A172 (cell line): ENCODE results near the gene RAB3IL1. TPM values are rescaled to one million over a fixed set of nuclear protein-coding genes. Genes with fewer than 3 reads are reported as not detected.
A peak's percentile ranks its signal among the peaks of the same experiment; 100 is the strongest.
"Not testable (repeated sequence)": the region's sequence is repeated elsewhere in the genome, so short reads cannot be mapped to it uniquely, and the experiment has no call there.

ENCODE experiments used
- DNase-seq: peaks from one replicate; pipeline ENCODE4 v3.0.0-alpha.2; 2015; ENCODE audit warnings: low spot score
- total RNA-seq: library from RNA; depleted of rRNA; stranded (reverse); fragments of >200 nt; shearing (Covaris generic); gene quantifications from 2 replicates; pipeline ENCODE4 v1.2.3, GENCODE V29; 2014; rRNA removed

RAB3IL1 gene, protein sequence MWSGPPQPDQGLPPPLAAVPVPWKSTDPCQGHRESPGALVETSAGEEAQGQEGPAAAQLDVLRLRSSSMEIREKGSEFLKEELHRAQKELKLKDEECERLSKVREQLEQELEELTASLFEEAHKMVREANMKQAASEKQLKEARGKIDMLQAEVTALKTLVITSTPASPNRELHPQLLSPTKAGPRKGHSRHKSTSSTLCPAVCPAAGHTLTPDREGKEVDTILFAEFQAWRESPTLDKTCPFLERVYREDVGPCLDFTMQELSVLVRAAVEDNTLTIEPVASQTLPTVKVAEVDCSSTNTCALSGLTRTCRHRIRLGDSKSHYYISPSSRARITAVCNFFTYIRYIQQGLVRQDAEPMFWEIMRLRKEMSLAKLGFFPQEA
- 2.4 and 8.5 TPM in 2 replicates for total RNA-seq

DNA sequence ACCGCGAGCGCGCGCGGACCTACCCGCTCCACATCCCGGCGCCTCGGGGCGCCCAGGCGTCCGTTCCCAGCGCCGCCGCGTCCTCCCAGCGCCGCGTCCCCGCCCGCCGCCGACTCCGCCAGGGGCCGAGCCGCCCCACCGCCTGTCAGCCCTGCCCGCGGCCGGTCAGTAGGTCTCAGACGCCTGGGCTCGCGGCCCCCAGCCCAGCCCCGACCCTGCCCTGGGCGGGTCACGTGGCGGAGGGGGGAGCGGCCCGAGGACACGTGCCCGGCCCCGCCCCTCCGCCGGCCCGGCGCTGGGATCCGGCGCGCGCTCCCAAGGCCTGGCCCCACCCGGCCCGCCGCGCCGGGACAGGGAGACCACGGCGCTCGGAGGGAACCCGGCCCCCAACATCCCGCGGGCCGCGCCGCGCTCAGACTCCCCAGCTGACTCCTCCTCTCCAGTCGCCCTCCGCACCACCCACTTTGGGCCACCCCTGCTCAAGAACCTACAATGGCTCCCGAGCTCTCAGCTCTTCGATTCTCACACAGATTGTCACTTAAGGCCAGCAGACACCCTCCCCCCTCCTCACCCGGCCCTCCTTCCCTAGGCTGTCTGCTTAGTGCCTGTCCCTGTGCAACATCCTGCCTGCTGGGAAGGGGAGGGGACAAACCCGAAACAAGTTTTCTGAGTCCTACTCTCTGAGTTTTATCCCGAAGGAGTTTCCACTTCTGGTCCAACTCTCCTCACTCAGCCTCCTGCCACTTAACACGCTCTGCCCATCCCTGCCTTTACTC lies at the start of gene RAB3IL1:
RAB3IL1 (minus strand) TSS at position 233 of the 776 bp plus-strand sequence; CDS start at position 34, 199 bp downstream.
- peak; percentile 38 for DNase-seq

DNA sequence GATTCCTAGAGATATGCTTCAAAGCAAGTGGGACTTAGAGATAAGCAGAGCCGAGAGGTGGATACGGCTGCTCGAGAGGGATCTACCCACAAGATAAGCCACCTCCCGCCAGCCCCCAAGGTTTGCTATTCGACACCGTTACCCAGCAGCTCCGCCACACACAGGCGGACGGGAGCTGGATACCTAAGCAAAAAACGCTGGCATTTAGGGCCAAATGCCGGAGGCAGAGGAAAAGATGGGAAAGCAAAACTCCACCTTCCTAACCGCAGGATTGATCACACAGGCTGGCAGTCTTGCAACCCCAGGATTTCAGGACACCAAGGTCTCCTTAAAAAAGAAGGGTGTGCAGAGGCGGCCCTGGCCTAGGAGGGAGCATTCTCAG lies 49.4 kb upstream of the RAB3IL1 start:
- DNase-seq = peak; percentile 42

DNA sequence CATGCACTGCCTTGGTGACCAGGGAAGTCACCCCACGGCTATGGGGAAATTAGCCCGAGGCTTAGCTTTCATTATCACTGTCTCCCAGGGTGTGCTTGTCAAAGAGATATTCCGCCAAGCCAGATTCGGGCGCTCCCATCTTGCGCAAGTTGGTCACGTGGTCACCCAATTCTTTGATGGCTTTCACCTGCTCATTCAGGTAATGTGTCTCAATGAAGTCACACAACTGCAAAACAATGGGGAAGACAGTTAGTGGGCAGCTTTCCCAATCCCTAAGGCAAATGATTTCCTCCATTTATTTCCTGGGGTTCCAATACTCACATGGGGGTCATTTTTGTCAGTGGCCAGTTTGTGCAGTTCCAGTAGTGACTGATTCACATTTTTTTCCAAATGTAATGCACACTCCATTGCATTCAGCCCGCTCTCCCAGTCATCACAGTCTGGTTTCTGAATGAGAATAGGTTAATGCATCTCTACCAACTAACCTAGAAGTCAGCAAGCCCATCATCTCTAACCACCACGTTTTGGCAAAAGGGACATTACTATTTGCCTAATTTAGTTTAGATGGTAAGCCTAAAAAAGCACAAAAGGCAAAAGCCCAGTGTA lies 47.4 kb upstream of the RAB3IL1 start:
- DNase-seq = not testable (repeated sequence)

DNA sequence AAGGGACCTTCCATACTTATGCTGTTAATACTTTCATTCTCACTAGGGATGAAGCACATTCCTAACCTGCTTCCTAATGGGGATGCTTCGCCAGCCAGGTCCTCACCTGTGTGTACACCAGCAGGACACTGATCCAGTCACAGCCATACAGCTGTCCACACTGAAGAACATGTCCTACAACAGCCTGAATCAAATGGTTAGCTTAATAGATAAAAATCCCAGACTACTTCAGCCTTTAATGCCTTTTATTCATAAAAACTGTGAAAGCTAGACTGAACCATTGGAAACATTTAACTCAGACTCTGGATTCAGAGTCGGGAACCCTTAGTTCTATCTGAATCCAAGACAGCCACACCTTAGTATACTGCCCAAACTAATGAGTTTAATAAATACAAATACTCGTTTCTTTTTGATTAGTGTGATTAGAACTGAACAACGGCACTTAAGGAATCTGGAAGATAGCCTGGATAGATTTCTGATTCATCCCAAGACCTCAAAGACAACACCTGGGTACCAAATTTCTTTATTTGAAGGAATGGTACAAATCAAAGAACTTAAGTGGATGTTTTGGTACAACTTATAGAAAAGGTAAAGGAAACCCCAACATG lies 46.8 kb upstream of the RAB3IL1 start:
- no peak for DNase-seq

DNA sequence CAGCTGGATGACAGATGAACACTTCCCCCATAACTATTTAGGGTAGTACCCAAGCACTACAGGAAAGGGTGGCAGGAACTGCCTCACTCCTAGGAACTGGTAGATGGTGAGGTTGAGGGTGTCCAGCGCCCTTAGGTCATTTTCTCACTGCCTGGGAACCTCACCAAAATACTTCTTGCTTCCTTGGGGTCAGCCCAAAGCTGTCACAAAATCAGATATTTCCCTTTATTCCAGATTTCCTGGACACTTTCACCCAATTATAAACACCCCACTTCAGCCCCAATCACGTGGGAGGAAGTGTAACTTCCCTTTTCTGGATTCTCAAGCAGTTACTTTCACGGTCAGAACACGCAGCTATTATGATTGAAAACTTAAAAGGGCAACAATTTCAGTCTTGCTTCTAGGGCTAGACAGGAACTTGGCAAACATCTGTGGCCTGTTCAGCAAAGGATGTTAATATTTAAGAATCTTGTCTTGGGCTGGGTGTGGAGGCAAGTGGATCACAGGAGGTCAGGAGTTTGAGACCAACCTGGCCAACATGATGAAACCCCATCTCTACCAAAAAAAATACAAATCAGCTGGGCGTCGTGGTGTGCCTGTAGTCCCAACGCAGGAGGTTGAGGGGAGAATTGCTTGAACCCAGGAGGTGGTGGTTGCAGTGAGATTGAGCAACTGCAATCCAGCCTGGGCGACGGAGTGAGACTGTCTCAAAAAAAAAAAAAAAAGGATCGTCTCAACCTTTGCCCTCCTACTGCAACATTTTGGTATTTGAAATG lies 46.1 kb upstream of the RAB3IL1 start:
- peak; percentile 24 for DNase-seq

DNA sequence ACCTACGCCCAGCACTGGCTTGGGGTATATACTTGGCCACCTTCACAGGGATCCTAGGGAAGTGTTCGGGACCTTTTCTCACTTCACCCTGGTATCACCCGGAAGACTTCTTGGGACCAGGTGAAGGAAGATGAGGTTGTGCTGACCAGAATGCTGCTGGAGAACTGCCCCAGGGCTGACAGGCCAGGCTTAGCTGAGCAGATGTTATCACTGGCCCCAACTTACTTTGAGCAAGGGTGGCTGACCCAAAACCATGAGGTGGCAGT lies 45.6 kb upstream of the RAB3IL1 start:
- no peak for DNase-seq

DNA sequence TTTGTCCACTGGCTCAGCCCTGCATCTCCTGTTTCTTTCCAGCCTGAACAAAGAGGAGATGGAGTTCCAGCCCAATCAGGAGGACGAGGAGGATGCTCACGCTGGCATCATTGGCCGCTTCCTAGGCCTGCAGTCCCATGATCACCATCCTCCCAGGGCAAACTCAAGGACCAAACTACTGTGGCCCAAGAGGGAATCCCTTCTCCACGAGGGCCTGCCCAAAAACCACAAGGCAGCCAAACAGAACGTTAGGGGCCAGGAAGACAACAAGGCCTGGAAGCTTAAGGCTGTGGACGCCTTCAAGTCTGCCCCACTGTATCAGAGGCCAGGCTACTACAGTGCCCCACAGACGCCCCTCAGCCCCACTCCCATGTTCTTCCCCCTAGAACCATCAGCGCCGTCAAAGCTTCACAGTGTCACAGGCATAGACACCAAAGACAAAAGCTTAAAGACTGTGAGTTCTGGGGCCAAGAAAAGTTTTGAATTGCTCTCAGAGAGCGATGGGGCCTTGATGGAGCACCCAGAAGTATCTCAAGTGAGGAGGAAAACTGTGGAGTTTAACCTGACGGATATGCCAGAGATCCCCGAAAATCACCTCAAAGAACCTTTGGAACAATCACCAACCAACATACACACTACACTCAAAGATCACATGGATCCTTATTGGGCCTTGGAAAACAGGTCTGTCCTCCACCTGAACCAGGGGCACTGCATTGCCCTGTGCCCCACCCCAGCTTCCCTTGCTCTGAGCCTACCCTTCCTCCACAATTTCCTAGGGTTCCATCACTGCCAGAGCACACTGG lies 45.0 kb upstream of the RAB3IL1 start:
- no peak for DNase-seq

DNA sequence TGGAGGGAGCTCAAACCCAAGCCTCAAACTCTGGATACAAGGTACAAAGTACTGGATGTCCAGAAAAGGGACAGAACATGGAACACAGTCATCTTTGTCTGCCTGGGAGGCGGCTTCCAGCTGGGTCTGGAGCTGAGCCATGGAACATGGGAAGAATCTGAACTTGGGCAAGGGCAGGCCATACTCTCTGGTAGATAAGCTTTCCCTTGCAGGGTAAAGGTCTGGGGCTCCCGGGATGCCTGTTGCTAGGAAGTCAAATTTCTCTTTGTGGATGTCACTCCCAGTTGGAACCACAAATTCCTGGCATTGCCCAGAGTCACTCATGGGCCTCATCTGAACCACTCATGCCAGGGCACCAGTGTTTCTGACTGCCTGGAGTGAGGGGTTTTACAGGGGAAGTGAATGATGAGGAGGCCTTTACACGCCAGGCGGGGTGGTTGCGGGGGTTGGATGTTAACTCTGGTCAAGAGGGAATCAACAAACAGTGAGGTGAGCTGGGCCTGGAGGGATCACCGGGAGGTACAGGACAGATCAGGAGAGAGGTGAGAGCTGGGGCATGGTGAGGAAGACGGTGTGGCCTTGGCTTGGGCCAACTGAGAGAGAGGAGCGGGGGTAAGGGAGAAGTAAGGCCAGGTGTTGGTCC lies 44.3 kb upstream of the RAB3IL1 start:
- DNase-seq = peak; percentile 81

DNA sequence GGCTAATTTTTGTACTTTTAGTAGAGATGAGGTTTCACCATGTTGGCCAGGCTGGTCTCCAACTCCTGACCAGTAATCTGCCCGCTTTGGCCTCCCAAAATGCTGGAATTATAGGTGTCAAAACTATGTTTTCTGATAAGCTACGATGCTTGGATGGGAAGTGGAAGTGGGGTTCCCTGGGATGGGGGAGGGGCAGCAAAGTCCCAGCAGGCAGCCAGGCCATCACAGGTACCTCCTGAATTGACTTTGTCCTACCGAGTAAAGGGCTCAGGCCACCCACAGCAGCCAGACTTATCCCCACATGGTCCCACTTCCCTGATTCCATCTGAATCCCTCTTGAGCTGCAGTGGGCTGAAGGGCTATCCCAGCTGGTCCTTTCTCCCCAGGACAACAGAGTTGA lies 43.2 kb upstream of the RAB3IL1 start:
- no peak for DNase-seq

DNA sequence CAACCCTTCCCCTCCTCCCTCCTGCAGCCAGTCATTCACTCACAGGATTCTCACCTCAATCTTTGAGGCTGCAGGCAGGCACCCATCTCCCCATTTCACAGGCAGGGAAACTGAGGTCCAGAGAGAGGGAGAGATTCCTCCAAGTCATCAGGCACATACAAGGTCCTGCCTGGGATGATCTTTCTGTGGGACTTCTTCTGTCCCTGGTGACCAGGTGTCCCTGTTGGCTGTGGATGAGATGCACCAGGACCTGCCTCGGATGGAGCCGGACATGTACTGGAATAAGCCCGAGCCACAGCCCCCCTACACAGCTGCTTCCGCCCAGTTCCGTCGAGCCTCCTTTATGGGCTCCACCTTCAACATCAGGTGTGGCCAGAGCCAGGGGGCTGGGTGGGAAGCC lies 42.3 kb upstream of the RAB3IL1 start:
- no peak for DNase-seq

DNA sequence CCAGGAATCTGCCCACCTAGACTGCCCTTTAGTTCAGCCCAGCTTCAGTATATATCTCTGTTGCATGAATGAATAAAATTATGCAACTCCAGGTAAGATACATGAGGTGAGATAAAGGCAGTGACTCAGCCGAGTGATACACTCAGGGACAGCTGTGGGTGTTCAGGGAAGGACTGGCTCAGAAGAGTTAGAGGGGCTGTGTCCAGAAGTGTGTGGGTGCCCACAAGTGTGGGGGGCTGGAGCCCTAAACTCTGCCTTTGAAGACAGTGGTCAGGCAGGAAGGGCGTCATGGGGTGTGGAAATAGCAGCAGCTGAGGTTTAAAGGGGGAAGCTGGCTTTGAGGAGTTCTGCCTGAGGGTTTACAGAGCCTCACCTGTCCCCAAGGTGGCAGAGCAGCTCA lies 41.7 kb upstream of the RAB3IL1 start:
- no peak for DNase-seq

DNA sequence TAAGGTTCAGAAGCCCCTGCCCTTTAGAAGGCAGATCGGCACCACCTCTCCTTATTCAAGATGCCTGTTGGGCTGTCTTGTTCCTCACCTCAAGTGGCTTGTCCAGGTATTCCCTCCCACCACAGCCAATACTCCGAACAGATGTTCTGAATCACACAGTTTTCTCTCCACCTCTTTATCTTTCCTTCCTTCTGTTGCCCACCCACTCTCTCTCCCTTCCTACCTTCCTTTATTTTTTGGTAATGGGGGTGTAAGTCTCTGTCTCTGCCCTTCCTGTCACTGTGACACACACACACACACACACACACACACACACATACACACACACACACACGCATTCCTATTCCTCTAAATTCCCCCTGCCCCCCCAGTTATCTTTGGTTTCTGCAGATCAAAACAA lies 41.2 kb upstream of the RAB3IL1 start:
- DNase-seq = no peak

DNA sequence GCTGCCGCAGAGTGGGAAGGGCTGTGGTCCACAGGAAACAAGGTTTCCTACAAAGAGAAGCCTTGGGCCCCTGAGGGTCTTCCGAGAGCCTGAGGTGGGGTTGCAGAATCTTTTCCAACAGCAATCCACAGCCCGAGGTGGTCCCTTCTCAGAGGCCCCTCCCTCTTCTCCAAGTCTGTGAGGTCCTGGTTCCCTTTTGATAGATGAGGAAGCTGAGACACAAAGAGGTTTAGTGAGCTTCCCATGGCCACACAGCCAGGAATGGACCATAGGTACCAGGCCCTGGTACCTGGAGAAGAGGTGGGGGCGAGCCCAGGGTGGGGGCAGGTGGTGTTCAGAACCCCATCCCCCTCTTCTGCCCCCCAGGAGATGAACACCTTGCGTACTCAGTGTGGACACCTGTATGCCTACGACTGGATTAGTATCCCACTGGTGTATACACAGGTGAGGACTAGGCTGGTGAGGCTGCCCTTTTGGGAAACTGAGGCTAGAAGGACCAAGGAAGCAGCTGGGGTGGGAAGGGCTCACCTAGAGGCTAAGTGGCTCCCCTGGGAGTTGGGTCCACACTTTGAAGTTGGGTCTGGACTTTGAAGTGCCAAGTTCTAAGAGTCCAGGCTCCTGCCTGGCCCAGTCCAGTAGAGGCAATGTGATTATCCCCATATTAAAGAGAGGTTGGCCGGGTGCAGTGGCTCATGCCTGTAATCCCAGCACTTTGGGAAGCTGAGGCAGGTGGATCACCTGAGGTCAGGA lies 39.8 kb upstream of the RAB3IL1 start:
- no peak for DNase-seq

DNA sequence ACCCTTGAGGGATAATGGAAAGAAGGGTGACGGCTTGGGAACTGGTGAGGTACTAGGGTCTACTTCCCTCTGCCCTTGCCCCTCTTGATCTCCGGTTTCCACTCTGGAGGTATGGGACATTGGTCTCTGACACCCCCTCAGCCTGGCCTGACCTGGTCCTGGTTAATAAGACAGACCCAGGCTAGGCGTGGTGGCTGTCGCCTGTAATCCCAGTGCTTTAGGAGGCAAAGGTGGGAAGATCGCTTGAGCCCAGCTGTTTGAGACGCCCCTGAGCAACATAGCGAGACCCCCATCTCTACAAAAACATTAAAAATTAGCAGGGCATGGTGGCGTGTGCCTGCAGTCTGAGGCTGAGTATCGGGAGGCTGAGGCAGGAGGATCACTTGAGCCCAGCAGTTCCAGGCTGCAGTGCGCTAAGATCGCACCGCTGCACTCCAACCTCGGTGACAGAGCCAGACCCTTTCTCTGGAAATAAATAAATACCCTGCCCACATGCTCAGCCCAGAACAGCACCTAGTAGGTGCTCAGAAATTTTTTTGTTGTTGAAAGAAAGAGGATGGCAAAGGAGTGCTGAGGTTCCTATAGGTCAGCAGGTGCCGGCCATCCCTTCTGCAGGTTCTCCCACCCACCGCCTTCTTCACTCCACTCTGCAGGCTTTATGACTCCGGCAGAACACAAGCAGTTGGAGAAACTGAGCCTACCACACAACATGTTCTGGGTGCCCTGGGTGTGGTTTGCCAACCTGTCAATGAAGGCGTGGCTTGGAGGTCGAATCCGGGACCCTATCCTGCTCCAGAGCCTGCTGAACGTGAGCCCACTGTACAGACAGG lies 39.0 kb upstream of the RAB3IL1 start:
- no peak for DNase-seq

DNA sequence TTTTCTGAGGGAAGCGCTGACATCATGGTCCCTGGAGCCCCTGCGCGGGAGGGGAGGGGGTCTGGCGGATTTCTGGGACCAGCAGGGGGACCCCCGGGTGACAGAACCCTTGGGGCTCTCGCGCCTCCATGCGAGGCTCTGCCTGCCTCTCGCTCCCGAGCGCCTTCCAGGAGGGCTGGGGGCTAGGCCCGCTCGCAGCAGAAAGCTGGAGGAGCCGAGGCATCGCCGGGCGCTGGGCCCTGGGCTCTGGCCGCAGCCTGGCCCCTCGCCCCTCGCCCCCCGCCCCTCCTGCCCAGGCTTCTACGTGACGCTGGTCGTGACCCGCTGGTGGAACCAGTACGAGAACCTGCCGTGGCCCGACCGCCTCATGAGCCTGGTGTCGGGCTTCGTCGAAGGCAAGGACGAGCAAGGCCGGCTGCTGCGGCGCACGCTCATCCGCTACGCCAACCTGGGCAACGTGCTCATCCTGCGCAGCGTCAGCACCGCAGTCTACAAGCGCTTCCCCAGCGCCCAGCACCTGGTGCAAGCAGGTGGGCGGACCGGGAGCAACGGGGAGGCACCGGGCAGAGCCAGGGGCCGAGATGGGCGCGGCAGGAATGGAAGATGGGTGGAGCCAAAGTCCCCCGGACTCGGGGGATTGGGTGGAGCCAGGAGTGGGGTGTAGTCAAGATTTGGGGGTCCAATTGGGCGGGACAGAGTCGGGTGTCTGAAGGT lies 38.2 kb upstream of the RAB3IL1 start:
- DNase-seq = no peak

DNA sequence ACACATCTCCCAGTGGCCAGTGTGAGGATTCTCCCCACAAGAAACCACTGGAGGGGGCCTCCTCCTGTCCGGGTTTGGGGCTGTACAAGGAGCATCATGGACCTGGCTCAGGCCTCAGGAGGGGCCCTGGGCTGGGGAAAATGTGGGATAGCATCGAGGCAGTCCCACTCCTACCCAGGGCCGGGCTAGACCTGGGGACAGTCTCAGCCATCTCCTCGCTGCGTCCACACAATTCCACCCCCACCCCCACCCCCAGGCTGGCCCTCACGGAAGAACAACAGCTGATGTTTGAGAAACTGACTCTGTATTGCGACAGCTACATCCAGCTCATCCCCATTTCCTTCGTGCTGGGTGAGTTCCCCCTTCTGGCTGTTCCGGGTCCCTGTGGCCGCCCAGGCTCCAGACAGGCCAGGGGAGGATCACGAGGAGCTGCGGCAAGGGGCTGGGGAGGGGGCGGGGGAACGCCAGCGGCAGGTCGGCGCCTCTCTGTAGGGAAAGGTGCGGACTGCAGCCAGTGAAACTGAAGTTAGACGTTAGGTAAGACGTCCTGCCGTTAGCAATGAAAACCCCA lies 37.6 kb upstream of the RAB3IL1 start:
- DNase-seq = no peak

DNA sequence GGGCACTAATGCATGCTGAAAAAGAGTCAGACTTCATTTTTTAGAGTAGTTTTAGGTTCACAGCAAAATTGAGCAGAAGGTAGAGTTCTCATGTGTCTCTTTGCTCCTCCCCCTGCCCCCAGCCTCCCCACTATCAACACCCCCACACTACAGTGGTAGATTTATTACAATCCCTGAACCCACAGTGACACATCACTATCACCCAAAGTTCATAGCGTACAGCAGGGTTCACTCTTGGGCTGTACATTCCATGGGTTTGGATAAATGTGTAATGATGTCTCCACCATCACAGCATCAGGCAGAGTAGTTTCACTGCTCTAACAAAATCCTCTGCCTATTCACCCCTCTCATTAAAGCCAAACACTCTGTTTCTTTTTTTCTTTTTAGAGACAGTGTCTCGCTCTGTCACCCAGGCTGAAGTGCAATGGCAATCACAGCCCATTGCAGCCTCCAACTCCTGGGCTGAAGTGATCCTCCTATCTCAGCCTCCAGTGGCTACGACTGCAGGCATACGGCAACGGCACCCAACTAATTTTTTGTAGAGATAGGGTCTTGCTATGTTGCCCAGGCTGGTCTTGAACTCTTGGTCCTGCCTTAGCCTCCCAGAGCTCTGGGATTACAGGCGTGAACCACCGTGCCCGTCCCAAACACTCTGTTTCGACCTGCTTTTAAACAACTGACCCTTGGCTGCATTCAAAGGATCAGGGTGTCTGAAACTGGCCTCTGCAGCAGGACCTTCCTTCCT lies 36.9 kb upstream of the RAB3IL1 start:
- DNase-seq = no peak
